Measurements from ENCODE around the gene RNF215. TPM values are rescaled to one million over a fixed set of nuclear protein-coding genes. Genes with fewer than 3 reads are reported as not detected.

Gene RNF215
- polyA plus RNA-seq, 3 donors from 2014 or later, result 0.38 to 1.1 (median 0.56) TPM

- H3K4me1 Mint-ChIP-seq, result peaks cover 44 to 58% of the 10 kb centered on the region in 2 donors
- H3K4me3 Mint-ChIP-seq, result peak within 1 kb of the TSS; percentile 97 to 99 (median 98)
- H3K9me3 Mint-ChIP-seq, result no peaks in the 10 kb centered on the region
- DNase-seq, result peak; percentile 44 to 60 (median 46)
- peak within 1 kb of the TSS; percentile 98 to 100 (median 99) for H3K27ac Mint-ChIP-seq
- peaks cover 10 to 21% (median 15%) of the 10 kb centered on the region in 3 donors for H3K27me3 Mint-ChIP-seq (ENCODE audit: low read depth in 3 of 3)
- H3K36me3 Mint-ChIP-seq, result peaks cover 0 to 12% (median 5%) of the 10 kb centered on the region in 3 donors
Observed at GRCh38 chr22:30425616-30426387, 38.6 kb upstream of the RNF215 start, which contains the start of gene MTFP1. MTFP1 (plus strand) TSS chr22:30425768; CDS start chr22:30425880, 112 bp downstream.

GRCh38 chr22:30425327-30425615 lies 38.1 kb upstream of the RNF215 start:
- Mint-ChIP-seq H3K27ac (peak overlapping the region; percentile 92 to 99 (median 94)), H3K36me3 (peaks cover 0 to 11% (median 9%) of the 10 kb centered on the region in 3 donors), H3K27me3 (ENCODE audit: low read depth in 3 of 3) (peaks cover 10 to 21% (median 15%) of the 10 kb centered on the region in 3 donors), H3K4me3 (peak overlapping the region; percentile 85 to 99 (median 97)), H3K9me3 (no peaks in the 10 kb centered on the region), H3K4me1 (peaks cover 44 to 58% of the 10 kb centered on the region in 2 donors)
- no peak for DNase-seq

GRCh38 chr22:30424534-30425326 lies 37.5 kb upstream of the RNF215 start:
- Mint-ChIP-seq H3K9me3 (no peaks in the 10 kb centered on the region), H3K4me3 (peak overlapping the region; percentile 97 to 99 (median 98)), H3K36me3 (peaks cover 0 to 7% (median 5%) of the 10 kb centered on the region in 3 donors), H3K27ac (peak overlapping the region; percentile 98 to 100 (median 99)), H3K4me1 (peaks cover 44 to 58% of the 10 kb centered on the region in 2 donors), H3K27me3 (ENCODE audit: low read depth in 3 of 3) (peaks cover 10 to 21% (median 15%) of the 10 kb centered on the region in 3 donors)
- no peak for DNase-seq

- DNase-seq, result peak; percentile 97 to 99 (median 98)
- peaks cover 10 to 21% (median 15%) of the 10 kb centered on the region in 3 donors for H3K27me3 Mint-ChIP-seq (ENCODE audit: low read depth in 3 of 3)
- peaks cover 44 to 58% of the 10 kb centered on the region in 2 donors for H3K4me1 Mint-ChIP-seq
- H3K36me3 Mint-ChIP-seq, result peaks cover 0 to 7% (median 5%) of the 10 kb centered on the region in 3 donors
- H3K27ac Mint-ChIP-seq, result peak overlapping the region; percentile 98 to 100 (median 99)
- H3K4me3 Mint-ChIP-seq, result peak overlapping the region; percentile 97 to 99 (median 98)
- H3K9me3 Mint-ChIP-seq, result no peaks in the 10 kb centered on the region
Observed at GRCh38 chr22:30423959-30424533, 36.8 kb upstream of the RNF215 start.

GRCh38 chr22:30423301-30423958 lies 36.2 kb upstream of the RNF215 start:
- H3K4me1 Mint-ChIP-seq, result peaks cover 44 to 58% of the 10 kb centered on the region in 2 donors
- peaks cover 9 to 21% (median 15%) of the 10 kb centered on the region in 3 donors for H3K27me3 Mint-ChIP-seq (ENCODE audit: low read depth in 3 of 3)
- H3K4me3 Mint-ChIP-seq, result peak overlapping the region; percentile 97 to 99 (median 98)
- peak overlapping the region; percentile 98 to 100 (median 99) for H3K27ac Mint-ChIP-seq
- H3K36me3 Mint-ChIP-seq, result peaks cover 0 to 7% (median 5%) of the 10 kb centered on the region in 3 donors
- H3K9me3 Mint-ChIP-seq, result no peaks in the 10 kb centered on the region
- DNase-seq, result no peak

GRCh38 chr22:30422481-30423300 lies 35.5 kb upstream of the RNF215 start:
- Mint-ChIP-seq H3K27ac (peak overlapping the region; percentile 98 to 100 (median 99)), H3K4me1 (peaks cover 44 to 58% of the 10 kb centered on the region in 2 donors), H3K27me3 (ENCODE audit: low read depth in 3 of 3) (peaks cover 9 to 21% (median 15%) of the 10 kb centered on the region in 3 donors), H3K36me3 (peaks cover 1 to 5% (median 4%) of the 10 kb centered on the region in 3 donors), H3K9me3 (no peaks in the 10 kb centered on the region), H3K4me3 (peak overlapping the region; percentile 97 to 99 (median 98))
- DNase-seq, result no peak

- Mint-ChIP-seq H3K27me3 (ENCODE audit: low read depth in 3 of 3) (peaks cover 9 to 21% (median 15%) of the 10 kb centered on the region in 3 donors), H3K27ac (peak overlapping the region; percentile 8 to 100 (median 99)), H3K4me1 (peaks cover 40 to 51% of the 10 kb centered on the region in 2 donors), H3K9me3 (no peaks in the 10 kb centered on the region), H3K4me3 (peak overlapping the region; percentile 97 to 99 (median 98)), H3K36me3 (peaks cover 0 to 5% (median 4%) of the 10 kb centered on the region in 3 donors)
- no peak for DNase-seq
Observed at GRCh38 chr22:30421695-30422480, 34.7 kb upstream of the RNF215 start.

GRCh38 chr22:30420347-30421125 lies 33.3 kb upstream of the RNF215 start:
- peaks cover 5 to 10% (median 10%) of the 10 kb centered on the region in 3 donors for H3K27me3 Mint-ChIP-seq (ENCODE audit: low read depth in 3 of 3)
- H3K4me1 Mint-ChIP-seq, result peaks cover 28 to 37% of the 10 kb centered on the region in 2 donors
- no peak for DNase-seq
- H3K4me3 Mint-ChIP-seq, result peak overlapping the region in 1 of 5 donors; percentile 18
- no peaks in the 10 kb centered on the region for H3K9me3 Mint-ChIP-seq
- H3K27ac Mint-ChIP-seq, result no peak overlapping the region
- peaks cover 5 to 16% (median 8%) of the 10 kb centered on the region in 3 donors for H3K36me3 Mint-ChIP-seq

GRCh38 chr22:30416837-30417236 lies 29.6 kb upstream of the RNF215 start:
- peaks cover 5 to 20% (median 13%) of the 10 kb centered on the region in 3 donors for H3K36me3 Mint-ChIP-seq
- peaks cover 0 to 3% of the 10 kb centered on the region in 2 donors for H3K4me1 Mint-ChIP-seq
- no peaks in the 10 kb centered on the region for H3K9me3 Mint-ChIP-seq
- no peak for DNase-seq
- H3K4me3 Mint-ChIP-seq, result no peak overlapping the region
- no peak overlapping the region for H3K27ac Mint-ChIP-seq
- peaks cover 0 to 3% (median 0%) of the 10 kb centered on the region in 3 donors for H3K27me3 Mint-ChIP-seq (ENCODE audit: low read depth in 3 of 3)

GRCh38 chr22:30416403-30416802 lies 29.2 kb upstream of the RNF215 start:
- Mint-ChIP-seq H3K4me3 (no peak overlapping the region), H3K9me3 (no peaks in the 10 kb centered on the region), H3K27ac (peak overlapping the region in 1 of 6 donors; percentile 14), H3K36me3 (peaks cover 5 to 20% (median 13%) of the 10 kb centered on the region in 3 donors), H3K4me1 (no peaks in the 10 kb centered on the region), H3K27me3 (ENCODE audit: low read depth in 3 of 3) (peaks cover 0 to 3% (median 0%) of the 10 kb centered on the region in 3 donors)
- no peak for DNase-seq

- Mint-ChIP-seq H3K4me3 (no peak overlapping the region), H3K9me3 (no peaks in the 10 kb centered on the region), H3K36me3 (peaks cover 0 to 20% (median 13%) of the 10 kb centered on the region in 3 donors), H3K27me3 (ENCODE audit: low read depth in 3 of 3) (peaks cover 0 to 3% (median 0%) of the 10 kb centered on the region in 3 donors), H3K4me1 (no peaks in the 10 kb centered on the region), H3K27ac (peak overlapping the region in 1 of 6 donors; percentile 57)
- DNase-seq, result no peak
Observed at GRCh38 chr22:30414525-30415047, 27.4 kb upstream of the RNF215 start.

Data from immature natural killer cell (primary cell).